Large intestine (tissue), 3 donors: ENCODE results near the gene CTPS1. TPM values are rescaled to one million over a fixed set of nuclear protein-coding genes. Genes with fewer than 3 reads are reported as not detected.

Experiments
- DNase-seq, 2 donors: peaks; one replicate each; pipeline versions ENCODE4 v3.0.0 to v3.0.0-alpha.2; 2013
- H3K27ac ChIP-seq: one replicate; pipeline ENCODE4 v1.5.1; 2013; ENCODE audit warnings: low read length
- H3K27me3 ChIP-seq: 2 replicates; pipeline ENCODE4 v1.6.1; 2013; ENCODE audit warnings: low read length; ENCODE audit not compliant: control insufficient read depth, insufficient read depth
- H3K36me3 ChIP-seq: 2 replicates; pipeline ENCODE4 v1.6.1; 2013; ENCODE audit warnings: low read length; ENCODE audit not compliant: control insufficient read depth, insufficient read depth
- H3K4me1 ChIP-seq: one replicate; pipeline ENCODE4 v1.6.1; 2013; ENCODE audit warnings: low read length; ENCODE audit not compliant: control insufficient read depth, insufficient read depth
- H3K4me3 ChIP-seq: one replicate; pipeline ENCODE4 v1.5.1; 2013; ENCODE audit warnings: low read length
- H3K9me3 ChIP-seq: one replicate; pipeline ENCODE4 v1.6.1; 2013; ENCODE audit warnings: mild to moderate bottlenecking, low read depth, low read length, moderate library complexity; ENCODE audit not compliant: control insufficient read depth
- WGBS: methylation state at CpG from one replicate; pipeline ENCODE4 v1.1.5; 2013; ENCODE audit warnings: low lambda C conversion rate; ENCODE audit not compliant: insufficient coverage; 5-methylcytosine and 5-hydroxymethylcytosine counted together
- polyA plus RNA-seq: library from polyadenylated mRNA; unstranded; fragments of 120-200 nt; gene quantifications from one replicate; pipeline ENCODE4 v1.2.1, GENCODE V29; 2013

Gene CTPS1
- polyA plus RNA-seq, 1 donor, result 31.2 TPM

- H3K27ac ChIP-seq, result no peak overlapping the region
- DNase-seq, result no peak
- H3K4me3 ChIP-seq, result no peak overlapping the region
- peaks cover 8% of the 10 kb centered on the region for H3K9me3 ChIP-seq
- WGBS, result no CpG with 5 or more reads among the region's 5 CpGs
- no peaks in the 10 kb centered on the region for H3K27me3 ChIP-seq
- no peaks in the 10 kb centered on the region for H3K4me1 ChIP-seq
- peaks cover 48% of the 10 kb centered on the region for H3K36me3 ChIP-seq
Observed at GRCh38 chr1:41056907-41057306, 77.4 kb downstream of the CTPS1 start.

Other genes with a start within 250 kb of the CTPS1 start
- gene KCNQ4, start 195.9 kb upstream of the CTPS1 start, polyA plus RNA-seq, result 2.2 TPM
- gene CITED4, start 117.3 kb upstream of the CTPS1 start, polyA plus RNA-seq, result 4.3 TPM
- gene SLFNL1, start 42.0 kb downstream of the CTPS1 start, polyA plus RNA-seq, result 0.85 TPM